SK-N-MC (cell line): ENCODE results near the gene NWD2.
"Not testable (repeated sequence)": the region's sequence is repeated elsewhere in the genome, so short reads cannot be mapped to it uniquely, and the experiment has no call there.

Experiments
- DNase-seq: peaks from one replicate; pipeline ENCODE4 v3.0.0-alpha.2; 2011; ENCODE audit warnings: low read depth, low spot score
- H3K27ac ChIP-seq: fragments of 200-600 bp; sonication (generic); 2 replicates; pipeline ENCODE4 v1.5.1; 2016; ENCODE audit warnings: mixed run types
- H3K36me3 ChIP-seq: fragments of 200-600 bp; sonication (generic); 2 replicates; pipeline ENCODE4 v1.6.1; 2017; ENCODE audit warnings: antibody characterized with exemption, low read length, mixed read lengths; ENCODE audit not compliant: insufficient read depth
- H3K4me3 ChIP-seq: fragments of 200-600 bp; sonication (generic); 2 replicates; pipeline ENCODE4 v1.5.1; 2016
- H3K9ac ChIP-seq: fragments of 200-600 bp; sonication (generic); 2 replicates; pipeline ENCODE4 v1.8.0; 2017; ENCODE audit warnings: mixed run types, mixed read lengths; ENCODE audit not compliant: insufficient read length
- H3K9me3 ChIP-seq: fragments of 200-600 bp; sonication (generic); 2 replicates; pipeline ENCODE4 v1.6.1; 2017; ENCODE audit warnings: low read depth, mild to moderate bottlenecking, antibody characterized with exemption, low read length, moderate library complexity, mixed read lengths
- EZH2 ChIP-seq: fragments of 200-600 bp; sonication (generic); IDR thresholded peaks from one replicate; pipeline ENCODE4 v1.6.1; 2017; ENCODE audit warnings: antibody characterized with exemption
- FOXP2 ChIP-seq: optimal IDR thresholded peaks from 2 replicates; pipeline ENCODE3; 2011; ENCODE audit warnings: mild to moderate bottlenecking, moderate library complexity; ENCODE audit not compliant: insufficient read depth; ENCODE audit errors: extremely low read length, control extremely low read depth
- POLR2AphosphoS5 ChIP-seq: IDR thresholded peaks from 2 replicates; pipeline ENCODE4 v1.6.1; 2012; ENCODE audit warnings: mild to moderate bottlenecking, low read depth, low read length, borderline replicate concordance

The NWD2 gene

DNA sequence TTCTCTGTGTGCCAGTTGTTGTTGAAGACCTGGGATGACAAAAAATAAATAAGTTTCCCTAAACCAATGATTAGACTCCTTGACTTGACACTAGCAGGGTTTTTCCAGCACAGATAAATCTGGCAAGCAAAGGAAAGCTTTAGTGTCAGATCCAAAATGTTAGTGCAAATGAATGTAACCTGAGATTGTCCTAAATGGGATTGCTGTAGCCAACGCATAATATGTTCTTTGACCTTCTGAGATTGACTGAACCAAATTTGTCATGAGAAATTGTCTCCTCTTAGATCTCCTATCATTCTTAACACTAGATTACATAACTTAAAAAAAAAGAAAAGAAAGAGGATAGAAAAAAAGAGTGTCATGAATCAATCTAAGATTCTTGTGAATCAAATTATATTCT is 245.2 kb downstream of the NWD2 start:
- DNase-seq: no peak
- H3K4me3 ChIP-seq: no peak overlapping the region
- no peak overlapping the region for H3K27ac ChIP-seq
- no peaks in the 10 kb centered on the region for H3K36me3 ChIP-seq
- TF ChIP-seq POLR2AphosphoS5: no peak
- no peak for TF ChIP-seq EZH2
- no peak for TF ChIP-seq FOXP2
- no peak overlapping the region for H3K9ac ChIP-seq
- no peaks in the 10 kb centered on the region for H3K9me3 ChIP-seq

DNA sequence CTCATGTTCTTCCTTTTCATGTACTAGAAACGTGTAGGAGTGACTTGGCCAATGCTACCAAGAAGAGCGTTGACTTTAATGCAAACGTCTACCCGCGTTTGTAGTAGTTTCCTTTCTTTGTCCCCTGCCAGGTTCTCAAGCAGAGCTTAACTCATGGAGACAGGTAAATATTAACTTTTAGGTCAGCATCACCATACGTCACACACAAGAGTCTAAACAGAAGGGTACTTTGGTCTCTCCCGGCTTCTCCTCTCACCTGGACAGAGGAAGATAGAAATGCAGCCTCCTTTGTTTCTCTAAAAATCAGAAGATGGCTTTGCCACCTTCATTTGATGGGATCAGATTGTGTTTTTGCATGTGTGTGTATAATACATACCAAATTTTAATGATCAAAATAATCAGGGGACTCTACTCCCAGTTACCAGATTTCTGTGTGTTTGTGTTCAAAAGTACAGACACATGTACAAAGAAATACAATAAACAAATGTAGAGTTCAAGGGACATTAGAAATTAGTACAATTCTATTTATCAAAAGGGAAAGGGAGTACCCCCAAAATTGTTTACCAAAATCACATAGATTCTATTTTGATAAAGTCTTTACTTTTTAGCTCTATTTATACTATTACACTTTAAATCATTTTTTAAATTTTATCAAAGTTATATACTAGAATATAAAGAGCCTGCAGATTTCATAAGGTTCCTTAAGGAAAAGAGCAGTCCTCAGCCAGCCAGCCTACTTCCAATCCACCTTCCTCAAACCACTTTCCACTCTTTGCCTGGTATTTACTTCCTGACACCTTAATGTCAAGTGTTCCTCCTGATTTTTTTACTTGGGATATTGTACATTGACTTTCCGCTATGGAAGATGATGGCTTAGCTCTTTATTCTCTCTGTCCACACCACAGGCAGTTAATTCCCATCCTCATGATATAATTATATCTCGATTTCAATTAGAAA is 246.1 kb downstream of the NWD2 start:
- H3K4me3 ChIP-seq: no peak overlapping the region
- no peaks in the 10 kb centered on the region for H3K36me3 ChIP-seq
- no peak overlapping the region for H3K9ac ChIP-seq
- no peak for TF ChIP-seq FOXP2
- no peak for TF ChIP-seq EZH2
- TF ChIP-seq POLR2AphosphoS5: no peak
- H3K9me3 ChIP-seq: no peaks in the 10 kb centered on the region
- no peak for DNase-seq
- no peak overlapping the region for H3K27ac ChIP-seq

DNA sequence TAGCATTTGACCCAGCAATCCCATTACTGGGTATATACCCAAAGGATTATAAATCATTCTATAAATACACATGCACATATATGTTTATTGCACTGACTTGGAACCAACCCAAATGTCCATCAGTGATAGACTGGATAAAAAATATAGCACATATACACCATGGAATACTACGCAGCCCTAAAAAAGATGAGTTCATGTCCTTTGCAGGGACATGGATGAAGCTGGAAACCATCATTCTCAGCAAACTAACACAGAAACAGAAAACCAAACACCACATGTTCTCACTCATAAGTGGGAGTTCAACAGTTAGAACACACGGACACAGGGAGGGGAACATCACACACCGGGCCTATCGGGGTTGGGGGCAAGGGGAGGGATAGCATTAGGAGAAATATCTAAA is 250.8 kb downstream of the NWD2 start:
- DNase-seq, H3K4me3 ChIP-seq, H3K36me3 ChIP-seq, H3K9ac ChIP-seq, H3K9me3 ChIP-seq, H3K27ac ChIP-seq: not testable (repeated sequence)
